CD4-positive, alpha-beta T cell treated with Interleukin-15 for 4 hours (primary cell): ENCODE measurements around the gene WNT5A.

Source experiments
- DNase-seq: peaks from one replicate; pipeline ENCODE4 v3.0.0-alpha.2; 2020; ENCODE audit warnings: low spot score

WNT5A gene

DNA sequence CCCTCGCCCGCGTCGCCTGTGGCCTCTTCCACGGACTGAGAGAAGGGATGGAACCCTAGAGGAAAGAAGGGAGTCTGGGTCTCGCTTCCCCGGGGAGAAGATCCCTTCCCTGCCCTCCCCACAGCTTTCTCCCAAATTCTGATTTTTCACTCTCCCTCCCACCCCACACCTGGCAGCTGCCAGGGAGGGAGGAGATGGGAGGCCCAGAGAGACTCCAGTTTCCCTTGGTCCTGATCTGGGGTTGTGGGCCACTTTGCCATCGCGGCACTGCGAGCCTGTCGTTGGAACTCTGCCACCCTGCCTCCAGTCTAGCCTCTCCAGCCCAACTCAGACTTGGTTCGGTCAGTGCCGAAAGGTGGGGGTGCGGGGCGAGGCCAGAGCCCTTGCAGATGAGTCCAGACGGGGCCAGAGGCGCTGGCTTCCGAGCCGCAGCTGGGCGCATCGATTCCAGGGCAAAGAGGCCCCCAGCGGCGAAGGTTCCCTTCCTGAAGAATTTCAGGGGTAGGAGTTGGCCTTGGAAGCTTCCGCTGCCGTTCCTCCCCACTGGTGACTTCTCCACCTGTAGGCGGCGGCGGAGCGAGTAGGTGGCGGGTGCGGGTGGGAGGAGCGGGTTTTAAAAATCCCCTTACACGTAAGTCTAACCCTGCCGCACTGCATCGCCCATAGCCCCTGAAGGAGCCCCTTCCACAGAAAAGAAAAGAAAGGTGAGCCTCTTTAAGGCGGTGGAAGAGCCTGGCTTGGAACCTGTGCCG is 5.2 kb downstream of the WNT5A start:
- no peak for DNase-seq

DNA sequence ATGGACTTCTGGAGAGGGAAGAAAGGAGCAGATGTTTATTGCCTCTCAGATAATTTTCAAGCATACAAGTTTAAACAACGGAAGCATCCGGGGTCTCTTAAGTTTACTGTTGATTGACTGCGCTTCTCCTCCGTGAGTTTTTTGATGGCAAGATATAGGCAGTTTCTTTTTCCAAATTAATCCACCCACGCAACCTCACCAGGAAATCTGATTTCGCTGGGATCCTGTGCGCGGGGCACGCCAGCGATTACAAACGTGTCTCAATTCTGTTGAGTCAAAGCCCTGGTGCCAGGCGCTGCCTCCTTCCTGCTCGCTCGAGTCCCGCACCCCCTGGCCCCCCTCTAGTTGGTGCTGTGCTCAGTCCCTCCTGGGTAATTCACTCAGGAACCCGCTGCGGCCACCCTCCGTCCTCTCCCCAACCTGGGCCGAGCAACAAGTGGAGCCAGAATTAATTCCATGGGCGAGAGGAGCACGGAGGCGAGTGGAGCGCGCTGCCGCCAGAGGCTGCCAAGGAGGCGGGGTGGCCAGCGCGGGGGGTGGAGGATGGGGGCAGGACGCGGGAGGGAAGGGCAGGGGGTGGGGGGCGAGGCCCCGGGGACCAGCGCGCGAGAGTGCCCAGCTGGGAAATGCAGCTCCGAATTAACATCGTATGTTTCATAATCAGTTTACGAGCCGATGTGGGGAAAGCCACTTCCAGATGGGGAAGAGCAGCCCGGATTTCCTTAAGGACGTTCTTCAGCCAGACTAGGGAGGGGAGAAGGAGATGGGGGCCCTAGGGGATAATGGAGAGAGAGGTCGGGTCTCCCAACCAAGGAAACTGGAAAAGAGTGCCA is 6.0 kb downstream of the WNT5A start:
- DNase-seq: no peak

- no peak for DNase-seq
Observed at GRCh38 chr3:55477306-55478303, 9.5 kb downstream of the WNT5A start.

DNA sequence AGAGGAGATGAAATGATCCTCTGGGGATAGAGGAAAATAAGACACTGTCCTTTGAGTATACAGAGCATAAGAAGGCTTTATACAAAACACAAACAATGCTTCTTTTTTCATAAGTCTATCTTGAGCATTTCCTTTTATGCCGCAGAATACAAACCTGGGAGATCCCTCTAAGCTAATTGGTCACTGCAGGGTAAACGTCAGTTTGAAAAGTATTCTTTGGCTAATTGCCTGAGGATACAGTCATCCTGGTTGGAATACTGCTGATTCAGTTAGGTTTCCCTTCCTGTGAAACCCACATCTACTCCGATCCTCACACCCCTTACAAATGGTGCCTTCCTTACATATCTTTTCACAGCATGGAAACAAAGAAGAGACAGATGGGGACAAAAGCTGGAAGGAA is 10.6 kb downstream of the WNT5A start:
- no peak for DNase-seq

DNA sequence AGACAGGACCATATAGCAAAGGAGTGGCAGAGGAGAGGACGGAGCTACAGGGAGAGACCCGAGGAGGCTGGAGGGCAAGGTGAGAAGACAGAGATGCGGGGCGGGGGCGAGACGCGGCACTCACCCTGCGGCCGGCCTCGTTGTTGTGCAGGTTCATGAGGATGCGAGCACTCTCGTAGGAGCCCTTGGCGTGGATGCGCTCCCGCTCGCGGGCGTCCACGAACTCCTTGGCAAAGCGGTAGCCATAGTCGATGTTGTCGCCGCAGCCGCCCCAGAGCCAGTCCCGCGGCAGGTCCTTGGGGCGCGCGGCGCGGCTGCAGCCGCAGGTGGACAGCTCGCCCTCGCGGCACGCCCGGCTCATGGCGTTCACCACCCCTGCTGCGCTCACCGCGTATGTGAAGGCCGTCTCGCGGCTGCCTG is 12.9 kb downstream of the WNT5A start:
- no peak for DNase-seq

DNA sequence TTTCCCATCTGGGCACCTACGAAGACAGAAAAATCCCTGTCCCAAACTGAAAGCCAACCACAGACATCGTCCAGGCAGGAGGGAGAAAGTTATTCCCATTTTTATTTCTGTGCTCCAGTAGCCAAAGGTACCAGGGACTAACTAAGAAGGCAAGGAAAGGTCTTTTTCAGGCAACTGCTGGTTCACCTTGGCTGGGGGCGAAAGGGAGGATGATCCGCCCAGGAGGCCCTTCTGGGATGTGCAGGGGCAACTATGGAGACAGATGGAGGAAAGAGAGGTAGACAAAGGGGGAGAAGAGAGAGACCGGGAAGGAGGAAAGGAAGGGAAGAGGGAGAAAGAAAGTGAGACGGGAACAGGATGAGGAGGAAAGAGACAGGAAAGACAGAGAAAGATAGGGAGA is 13.3 kb downstream of the WNT5A start:
- no peak for DNase-seq

DNA sequence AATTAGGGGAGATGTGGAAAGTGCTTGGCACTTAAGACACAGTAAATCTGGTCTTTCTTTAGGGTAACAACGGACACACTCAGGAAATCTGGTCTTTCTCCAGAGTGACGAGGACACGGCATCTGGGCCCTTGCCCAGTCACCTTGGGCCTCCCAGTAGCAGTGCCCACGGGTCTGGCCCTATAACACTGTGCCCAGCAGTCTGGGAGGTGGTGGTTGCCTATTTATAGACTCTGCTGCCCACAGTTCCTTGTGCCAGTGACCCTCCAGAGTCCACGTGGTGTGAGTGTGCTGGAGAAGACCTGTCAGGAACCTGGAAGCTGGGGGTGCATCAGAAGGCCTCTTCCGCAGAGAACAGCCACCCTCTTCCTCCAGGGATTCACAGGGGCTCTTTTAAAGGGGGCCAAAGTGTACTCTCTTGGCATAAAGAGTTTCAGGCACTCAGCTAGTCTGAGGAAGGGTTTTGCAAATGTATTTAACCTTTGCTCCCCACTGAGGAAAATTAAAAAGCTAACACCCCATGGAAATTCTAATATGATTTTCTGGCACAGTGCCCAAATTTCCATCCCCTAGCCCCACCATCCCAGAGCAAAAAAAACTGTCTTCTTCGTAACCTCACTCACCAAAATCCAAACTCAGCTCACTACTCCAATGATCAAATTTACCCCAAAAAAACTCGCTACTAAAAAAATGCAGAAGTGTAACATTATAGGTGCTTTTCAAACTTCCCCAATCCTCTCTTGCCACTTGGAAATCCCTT is 15.4 kb downstream of the WNT5A start:
- DNase-seq: no peak

DNA sequence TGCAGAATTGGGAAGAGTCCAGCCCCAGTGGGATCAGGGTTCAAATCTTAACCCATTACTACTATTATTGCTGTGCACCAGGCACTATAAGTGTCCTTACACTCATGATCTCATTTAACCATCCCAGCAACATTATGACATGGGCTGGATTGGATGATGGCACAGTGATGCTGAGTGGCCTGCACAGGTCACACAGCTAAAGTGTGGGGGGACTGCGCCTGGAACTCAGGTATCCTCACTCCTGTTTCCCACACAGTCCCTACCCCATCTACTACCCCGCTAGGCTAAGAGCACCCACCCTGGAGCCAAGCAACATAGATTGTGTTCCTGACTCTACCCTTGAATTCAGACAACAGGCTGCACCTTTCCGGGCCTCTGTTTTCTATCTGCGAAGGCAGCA is 16.0 kb downstream of the WNT5A start:
- no peak for DNase-seq

- DNase-seq: no peak
Observed at GRCh38 chr3:55469957-55470526, 17.1 kb downstream of the WNT5A start.

GRCh38 chr3:55468251-55468650 is 18.9 kb downstream of the WNT5A start:
- no peak for DNase-seq

DNA sequence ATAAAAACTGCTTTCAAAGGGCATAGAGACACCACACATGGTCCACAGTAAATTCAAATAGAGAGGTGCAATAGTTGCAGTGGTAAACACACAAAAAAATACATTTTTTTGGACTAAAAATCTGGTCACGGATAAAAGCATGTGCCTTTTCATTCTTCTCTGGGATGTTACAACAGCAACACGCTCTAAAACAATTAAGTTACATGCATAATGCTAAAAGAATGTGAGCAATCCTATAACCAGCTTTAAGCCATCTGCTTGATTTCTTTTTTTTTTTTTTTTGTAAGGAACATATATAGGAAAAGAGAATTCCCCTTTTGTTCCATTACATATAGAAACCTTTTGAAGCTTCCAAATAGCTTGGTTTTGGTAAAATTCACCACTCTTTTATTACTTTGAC is 20.0 kb downstream of the WNT5A start:
- no peak for DNase-seq

- no peak for DNase-seq
Observed at GRCh38 chr3:55466526-55466925, 20.6 kb downstream of the WNT5A start.

DNA sequence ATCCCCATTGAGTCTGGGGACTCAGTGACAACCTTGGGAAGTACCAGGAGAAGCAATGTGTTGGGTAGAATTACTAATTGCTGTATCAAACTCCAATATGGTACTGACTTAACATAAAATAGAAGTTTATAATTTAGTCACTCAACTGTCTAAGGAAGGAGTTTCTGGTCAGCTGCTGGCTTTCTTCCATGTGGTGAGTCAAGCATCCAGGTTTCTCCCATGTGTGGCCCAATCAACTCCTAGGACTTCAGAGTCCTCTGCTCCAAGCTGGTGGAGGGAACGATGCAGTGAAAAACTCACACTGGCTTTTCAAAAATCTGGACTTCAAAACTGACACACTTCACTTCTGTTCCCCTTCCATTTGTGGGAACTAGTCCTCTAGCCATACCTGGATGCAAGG is 25.2 kb downstream of the WNT5A start:
- no peak for DNase-seq

GRCh38 chr3:55459838-55460237 is 27.3 kb downstream of the WNT5A start:
- no peak for DNase-seq

GRCh38 chr3:55458181-55458790 is 28.8 kb downstream of the WNT5A start:
- no peak for DNase-seq

DNA sequence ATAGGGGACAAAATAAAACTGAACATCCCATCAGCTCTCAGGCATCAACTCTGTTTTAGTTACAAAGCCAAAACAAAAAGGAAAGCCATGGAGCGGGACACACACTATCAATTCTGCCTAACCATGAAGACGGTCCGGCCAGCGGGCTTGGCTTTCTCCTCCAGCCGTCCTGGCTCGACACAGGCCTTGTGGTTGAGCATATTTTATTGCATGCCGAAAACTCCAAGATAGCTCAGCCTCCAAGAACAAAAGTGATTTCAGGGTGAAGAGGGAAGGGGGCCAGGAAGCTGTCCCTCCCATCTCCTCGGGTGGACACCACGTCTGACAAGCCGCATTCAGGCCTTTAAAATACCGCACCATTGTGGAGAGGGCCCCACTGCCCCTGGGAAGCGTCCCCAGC is 31.2 kb downstream of the WNT5A start:
- no peak for DNase-seq

DNA sequence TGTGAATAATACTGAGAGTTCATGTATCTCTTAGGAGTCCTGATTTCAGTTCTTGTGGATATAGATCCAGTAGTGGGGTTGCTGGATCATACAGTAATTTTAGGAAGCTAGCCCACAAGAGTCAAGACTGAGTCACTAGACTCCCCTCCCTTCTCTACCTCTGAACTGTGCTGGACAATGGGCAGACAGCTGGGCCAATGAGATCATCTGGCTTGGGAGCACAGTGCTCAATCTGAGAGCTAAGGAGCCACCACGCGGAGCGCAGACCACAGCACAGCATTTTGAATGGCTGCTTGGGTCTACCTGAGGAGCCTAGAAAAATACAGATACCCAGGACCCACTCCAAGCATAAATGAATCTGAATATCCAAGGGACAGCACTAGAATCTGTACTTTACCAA is 32.5 kb downstream of the WNT5A start:
- DNase-seq: no peak

GRCh38 chr3:55453886-55454496 is 33.1 kb downstream of the WNT5A start:
- no peak for DNase-seq

- DNase-seq: no peak
Observed at GRCh38 chr3:55452886-55453285, 34.2 kb downstream of the WNT5A start.

DNA sequence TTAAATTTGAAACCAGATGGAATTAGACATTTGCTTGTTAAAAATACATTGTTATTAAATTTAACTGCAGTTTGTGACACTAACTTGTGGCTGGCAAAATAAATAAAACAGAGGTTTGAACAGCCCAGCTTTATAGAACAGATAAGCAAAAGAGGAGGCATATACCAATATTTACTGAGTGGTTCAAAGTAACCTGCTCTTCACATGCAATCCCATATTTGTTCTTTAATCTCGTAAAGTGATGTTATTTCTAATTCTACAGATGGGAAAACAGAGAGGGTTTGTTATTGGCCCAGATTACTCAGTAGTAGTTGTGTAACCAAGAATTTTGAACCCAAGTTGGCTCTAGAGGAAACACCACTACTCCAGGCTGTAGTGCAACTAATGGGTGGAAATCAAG is 37.6 kb downstream of the WNT5A start:
- DNase-seq: no peak
